Gastroesophageal sphincter (tissue), 3 donors: Measurements from ENCODE around the gene NAT14.

Source experiments
- CTCF ChIP-seq, 4 experiments: fragments of 200-600 bp in 2 of 4; fragments of 450-650 bp in 2 of 4; sonication (generic) in 1 of 4; IDR thresholded peaks; one replicate each; pipeline ENCODE4 v1.5.1; 2017 to 2019; ENCODE audit warnings: antibody characterized with exemption in 4 of 4, mild to moderate bottlenecking in 2 of 4, moderate library complexity in 2 of 4
- EP300 ChIP-seq: sonication (generic); formaldehyde crosslinking; IDR thresholded peaks from one replicate; pipeline ENCODE4 v1.6.1; 2017; ENCODE audit warnings: antibody characterized with exemption, mild to moderate bottlenecking

- TF ChIP-seq EP300 (no peak), CTCF (IDR thresholded peaks at IDR 0.05) (no peak)
Measured at GRCh38 chr19:55502197-55502952, 17.4 kb downstream of the NAT14 start.
